HG03342 (cell line): ENCODE results near the gene IL34.

ENCODE experiments used
- ATAC-seq: cut with Tn5 transposase; IDR thresholded peaks from one replicate; pipeline ENCODE4 v1.9.1; 2021; ENCODE audit warnings: mild to moderate bottlenecking, moderate library complexity; ENCODE audit not compliant: unreplicated experiment

Gene IL34

DNA sequence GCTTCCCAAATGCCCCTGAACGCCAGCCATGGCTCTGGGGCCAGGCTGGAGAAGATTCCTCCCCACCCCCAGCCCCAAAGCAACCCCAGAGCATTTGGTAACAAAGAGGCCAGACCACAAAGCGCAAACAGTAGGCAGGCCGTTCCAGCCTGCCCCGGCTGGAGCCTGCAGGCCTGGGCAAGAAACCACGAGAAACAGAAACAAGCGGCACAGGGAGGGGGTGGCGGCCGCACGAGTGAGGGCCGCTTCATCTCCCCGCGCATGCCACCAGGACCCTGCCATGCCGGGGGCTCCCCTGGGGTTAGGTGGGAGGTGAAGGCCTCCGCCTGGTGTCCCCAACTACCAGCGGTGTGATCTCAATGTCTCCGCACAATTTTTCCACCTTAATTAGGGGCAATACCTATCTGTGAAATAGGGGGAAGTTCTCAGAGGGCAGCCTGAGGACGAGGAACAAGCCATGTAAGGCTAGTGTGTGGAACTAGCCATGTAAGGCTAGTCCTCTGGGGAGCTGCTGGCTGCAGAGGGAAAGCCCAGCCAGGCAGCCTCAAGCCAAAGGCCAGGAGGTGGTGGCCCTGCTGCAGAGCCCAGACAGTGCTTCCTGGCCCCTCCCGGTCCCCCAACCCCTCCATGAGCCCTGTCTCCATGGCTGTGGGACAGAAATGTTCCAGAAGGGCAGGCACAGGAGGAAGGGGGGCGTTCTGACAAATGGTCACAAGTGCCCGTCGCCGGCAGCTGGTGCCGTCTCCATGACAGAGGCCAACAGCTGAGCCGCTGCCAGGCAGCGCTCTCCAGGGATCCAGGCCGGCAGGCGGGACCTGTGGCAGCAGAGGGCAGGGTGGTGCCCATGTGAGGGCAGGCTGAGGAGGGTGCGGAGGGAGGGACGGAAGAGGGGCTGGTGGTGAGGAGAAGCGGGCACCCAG is 54.0 kb downstream of the IL34 start:
- no peak for ATAC-seq

DNA sequence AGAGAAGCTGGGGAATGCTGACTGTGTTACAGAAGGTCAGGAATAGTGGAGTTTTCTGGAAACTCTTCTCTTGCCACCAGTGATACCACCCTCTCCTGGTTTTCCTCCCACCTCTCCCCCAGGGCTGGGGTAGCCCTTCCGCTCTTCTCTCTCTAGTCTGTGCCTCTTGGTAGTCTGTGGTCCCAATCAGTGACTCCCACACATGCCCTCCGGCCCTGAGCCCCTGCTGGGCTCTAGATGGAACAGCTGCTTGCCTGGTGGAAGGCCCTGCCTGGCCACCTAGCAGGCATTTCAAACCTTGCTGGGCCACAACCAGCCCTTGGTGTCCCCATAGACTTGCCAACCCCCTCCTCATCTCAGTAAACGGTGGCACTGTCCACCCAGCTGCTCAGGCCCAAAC is 54.7 kb downstream of the IL34 start:
- no peak for ATAC-seq

- no peak for ATAC-seq
Observed at GRCh38 chr16:70701596-70701995, 55.2 kb downstream of the IL34 start.

DNA sequence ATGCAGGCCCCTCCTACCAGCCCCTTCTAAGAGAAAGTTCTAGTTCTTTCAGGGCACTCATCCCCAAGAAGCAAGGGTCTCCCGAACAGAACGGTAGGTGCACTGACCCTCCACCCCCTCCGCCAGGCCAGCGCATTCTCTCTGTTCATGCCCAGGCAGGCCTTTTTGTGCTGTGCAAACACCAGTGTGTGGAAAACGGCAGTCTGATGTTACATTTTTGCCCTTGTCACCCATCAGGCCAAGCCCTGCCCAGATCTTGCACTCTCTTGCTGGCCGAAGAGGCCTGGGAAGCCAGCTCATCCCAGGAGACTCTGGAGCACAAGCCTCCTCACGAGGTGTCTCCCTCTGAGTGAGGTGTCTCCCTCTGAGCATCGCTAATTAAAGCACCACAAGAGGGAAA is 55.6 kb downstream of the IL34 start:
- ATAC-seq = no peak

- no peak for ATAC-seq
Observed at GRCh38 chr16:70702624-70703023, 56.3 kb downstream of the IL34 start.

DNA sequence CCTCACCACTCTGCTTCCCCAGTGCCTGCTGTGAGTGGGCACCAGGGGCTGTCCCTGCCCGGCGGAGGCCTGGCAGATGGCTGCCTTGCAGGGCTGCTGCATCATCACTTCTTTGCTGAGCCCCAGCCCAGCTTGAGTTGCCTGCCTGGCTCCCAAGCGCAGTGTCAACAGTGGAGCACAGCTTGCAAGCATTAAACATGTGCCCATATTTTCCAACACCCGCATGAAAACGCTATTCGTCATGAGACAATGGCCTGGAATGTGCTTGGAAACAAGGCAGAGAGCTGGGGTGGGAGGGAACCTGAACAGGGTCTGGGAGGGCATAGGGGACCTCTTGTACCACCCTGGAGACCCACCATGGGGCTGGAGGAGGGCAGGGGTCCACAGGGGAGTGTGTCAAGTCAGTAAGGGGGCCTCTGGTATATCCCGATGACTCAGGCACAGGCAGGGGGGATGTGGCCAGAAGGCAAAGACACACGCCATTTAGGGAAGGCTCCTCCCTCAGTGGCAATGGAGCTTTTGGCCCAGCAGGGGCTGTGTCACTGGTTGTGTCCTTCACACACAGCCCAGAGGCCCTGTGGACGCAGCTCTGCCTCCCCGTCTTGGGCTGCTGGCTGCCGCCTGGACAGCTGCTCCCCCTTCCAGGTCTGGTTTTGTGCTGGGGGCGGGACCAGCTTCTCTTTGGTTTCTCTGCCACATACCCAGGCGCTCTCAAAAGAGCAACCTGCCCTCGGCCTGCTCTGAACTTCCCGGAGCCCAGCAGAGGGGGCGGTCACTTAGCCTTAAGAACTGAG is 56.9 kb downstream of the IL34 start:
- ATAC-seq = no peak

DNA sequence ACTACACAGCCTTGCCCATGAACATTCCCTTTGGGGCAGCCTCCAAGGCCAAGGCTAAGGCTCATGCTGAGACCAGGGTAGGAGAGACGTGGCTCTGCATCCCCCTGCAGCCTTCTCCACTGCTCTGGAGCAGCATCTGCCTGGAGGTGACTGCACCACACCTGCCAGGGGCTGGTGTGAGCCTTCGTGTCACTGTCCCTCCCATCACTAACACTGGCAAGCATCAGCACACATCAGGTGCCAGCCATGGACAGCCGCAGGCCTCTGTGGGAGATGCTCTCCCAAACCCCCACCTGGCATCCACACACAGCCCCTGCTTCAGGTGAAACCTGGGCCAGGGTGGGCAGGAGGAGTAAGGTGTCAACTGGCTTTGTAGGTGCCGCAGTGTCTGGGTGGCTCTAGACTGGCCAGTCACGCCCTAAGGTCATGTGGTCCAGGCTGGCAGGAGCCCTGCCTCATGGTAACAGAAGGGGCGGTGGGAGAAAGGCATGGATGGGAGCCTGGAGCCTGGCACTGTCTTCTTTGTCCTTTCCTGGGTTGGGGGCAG is 57.5 kb downstream of the IL34 start:
- ATAC-seq = no peak

DNA sequence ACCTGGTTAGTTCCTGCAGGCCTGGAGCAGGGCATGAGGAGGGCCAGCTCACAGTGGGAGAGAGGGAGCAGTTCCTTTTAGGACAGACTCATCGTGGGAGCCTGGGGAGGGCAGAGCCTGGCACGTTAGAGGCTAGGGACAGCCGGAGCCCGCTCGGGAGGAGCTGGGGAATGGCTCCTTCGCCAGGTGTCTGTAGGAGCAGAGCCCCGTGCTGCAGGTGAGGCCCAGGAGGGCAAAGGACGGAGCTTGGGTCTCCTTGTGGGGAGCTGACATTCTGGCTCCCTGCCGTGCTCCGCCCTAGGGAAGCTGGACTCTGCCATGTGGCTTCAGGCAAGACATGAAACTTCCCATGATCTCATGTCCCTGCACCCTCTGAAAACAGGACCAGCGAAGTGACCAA is 58.2 kb downstream of the IL34 start:
- ATAC-seq = no peak

DNA sequence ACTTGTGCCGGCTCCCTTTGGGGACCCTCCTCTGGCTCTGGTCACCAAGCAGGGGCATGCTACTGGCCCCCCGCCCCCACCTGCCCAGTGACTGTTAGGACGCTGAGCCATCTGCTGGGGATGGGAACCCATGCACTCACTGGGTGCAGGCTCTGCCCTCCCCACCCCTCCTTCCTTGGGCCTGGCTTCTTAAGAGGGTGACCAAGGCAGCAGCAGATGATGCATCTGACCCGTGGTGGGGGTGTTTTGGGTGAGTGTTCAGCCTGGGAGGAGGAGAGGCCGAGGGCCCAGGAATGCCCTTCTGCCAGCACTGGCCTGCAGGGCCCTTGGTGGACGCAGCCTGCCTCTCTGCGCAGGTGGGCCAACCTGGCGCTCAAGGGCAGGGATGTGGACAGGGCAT is 58.7 kb downstream of the IL34 start:
- ATAC-seq = no peak

- no peak for ATAC-seq
Observed at GRCh38 chr16:70706948-70707465, 60.6 kb downstream of the IL34 start.

GRCh38 chr16:70708366-70709246 is 62.2 kb downstream of the IL34 start:
- ATAC-seq = no peak

DNA sequence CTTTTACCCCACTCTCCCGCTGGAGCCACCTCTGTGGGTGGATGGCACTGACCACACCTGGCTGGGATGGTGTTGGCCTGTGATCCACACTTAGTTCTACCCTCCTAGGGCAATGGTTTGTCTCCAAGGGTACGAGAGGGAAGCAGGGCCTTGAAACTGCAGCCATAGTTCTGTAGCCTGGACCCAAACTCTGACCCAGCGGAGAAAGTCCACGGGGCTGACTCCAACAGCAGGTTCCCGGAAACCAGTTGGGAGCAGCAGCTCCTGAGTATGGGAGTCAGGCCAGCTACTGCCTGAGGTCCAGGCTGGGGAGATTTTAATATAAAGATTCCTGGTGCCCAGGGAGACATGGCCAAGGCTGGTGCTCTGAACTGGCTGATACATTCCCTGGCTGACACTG is 63.1 kb downstream of the IL34 start:
- no peak for ATAC-seq

DNA sequence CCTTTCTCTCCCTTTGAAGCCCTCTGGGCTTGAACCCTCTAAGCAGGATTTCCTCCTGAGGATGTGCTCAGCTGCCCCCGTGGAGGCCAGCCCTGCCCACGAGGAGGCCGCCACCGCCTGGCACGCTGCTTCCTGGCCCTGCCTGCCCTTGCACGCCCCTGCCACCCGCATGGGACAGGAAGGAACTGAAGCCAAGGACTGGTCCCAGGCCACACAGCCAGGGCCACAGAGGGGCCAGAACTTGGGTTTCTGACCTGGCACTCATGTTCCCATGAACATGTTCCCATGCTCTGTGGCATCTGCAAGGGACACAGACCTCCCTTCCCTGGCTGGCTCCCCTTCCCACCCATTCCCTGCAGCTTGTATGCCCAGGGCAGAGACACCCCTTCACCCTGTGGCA is 63.6 kb downstream of the IL34 start:
- no peak for ATAC-seq
